ENCODE data around the gene BET1. TPM values are rescaled to one million over a fixed set of nuclear protein-coding genes. Genes with fewer than 3 reads are reported as not detected.

Gene BET1
- total and polyA plus RNA-seq, 2 experiments from 2014 or later = 45.5 to 50.7 TPM

DNA sequence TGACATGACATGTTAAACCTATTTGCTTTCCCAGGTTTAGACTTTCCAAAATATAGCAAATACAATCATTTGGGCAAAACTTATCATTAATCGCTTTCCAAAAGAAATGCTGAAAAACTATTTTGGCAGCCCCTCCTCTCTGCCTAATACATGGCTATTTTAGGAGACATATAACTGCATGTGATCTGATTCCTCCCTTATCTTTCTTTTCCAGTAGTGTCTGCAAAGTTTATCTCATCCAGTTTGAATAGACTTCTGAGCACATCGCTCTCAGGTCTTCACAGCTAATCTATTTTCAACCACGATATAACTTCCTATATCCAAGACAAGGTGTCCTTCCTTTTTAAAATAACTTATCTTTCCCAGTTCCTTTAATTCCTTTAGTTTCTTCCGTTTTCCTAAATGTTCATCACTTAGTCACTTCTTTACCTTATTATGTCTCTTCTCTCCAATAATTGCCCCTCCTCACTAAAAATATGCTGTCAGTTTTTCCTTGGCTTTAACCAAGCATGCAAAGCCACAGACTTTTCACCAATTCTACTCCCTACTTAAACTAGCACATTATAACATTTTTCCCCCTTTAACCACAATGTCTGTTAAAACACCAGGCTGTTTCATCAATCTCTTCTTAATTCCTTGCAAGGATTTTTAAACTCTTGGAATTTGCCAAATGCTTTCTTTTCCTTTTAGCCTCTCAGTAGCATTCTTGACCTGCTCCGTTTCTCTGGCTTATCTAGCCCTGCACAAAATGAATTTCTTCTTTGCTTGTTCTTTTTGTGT is 58.2 kb downstream of the BET1 start:
- no peak overlapping the region for H3K4me3 ChIP-seq
- no peaks in the 10 kb centered on the region for H3K4me1 ChIP-seq (ENCODE audit: insufficient read depth)
- no peak overlapping the region for H3K27ac ChIP-seq
- no peaks in the 10 kb centered on the region for H3K9me3 ChIP-seq (ENCODE audit: low read depth)
- no peaks in the 10 kb centered on the region for H3K27me3 ChIP-seq
- no peak for TF ChIP-seq EZH2 (IDR thresholded peaks at IDR 0.05; ENCODE audit: borderline replicate concordance)
- TF ChIP-seq EZH2phosphoT487 (IDR thresholded peaks at IDR 0.05; ENCODE audit: low read depth, severe bottlenecking, unreplicated experiment) = no peak
- TF ChIP-seq, protein P1, sequence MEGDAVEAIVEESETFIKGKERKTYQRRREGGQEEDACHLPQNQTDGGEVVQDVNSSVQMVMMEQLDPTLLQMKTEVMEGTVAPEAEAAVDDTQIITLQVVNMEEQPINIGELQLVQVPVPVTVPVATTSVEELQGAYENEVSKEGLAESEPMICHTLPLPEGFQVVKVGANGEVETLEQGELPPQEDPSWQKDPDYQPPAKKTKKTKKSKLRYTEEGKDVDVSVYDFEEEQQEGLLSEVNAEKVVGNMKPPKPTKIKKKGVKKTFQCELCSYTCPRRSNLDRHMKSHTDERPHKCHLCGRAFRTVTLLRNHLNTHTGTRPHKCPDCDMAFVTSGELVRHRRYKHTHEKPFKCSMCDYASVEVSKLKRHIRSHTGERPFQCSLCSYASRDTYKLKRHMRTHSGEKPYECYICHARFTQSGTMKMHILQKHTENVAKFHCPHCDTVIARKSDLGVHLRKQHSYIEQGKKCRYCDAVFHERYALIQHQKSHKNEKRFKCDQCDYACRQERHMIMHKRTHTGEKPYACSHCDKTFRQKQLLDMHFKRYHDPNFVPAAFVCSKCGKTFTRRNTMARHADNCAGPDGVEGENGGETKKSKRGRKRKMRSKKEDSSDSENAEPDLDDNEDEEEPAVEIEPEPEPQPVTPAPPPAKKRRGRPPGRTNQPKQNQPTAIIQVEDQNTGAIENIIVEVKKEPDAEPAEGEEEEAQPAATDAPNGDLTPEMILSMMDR (IDR thresholded peaks at IDR 0.05; ENCODE audit: poor library complexity) = no peak
- H3K9me2 ChIP-seq (replicated peaks; ENCODE audit: insufficient read depth) = no peaks in the 10 kb centered on the region
- no peaks in the 10 kb centered on the region for H3K79me2 ChIP-seq
- WGBS (ENCODE audit: low lambda C conversion rate, missing lambda C conversion rate) = 74% methylated on average over 5 of the region's 5 CpGs
- no peaks in the 10 kb centered on the region for H3K36me3 ChIP-seq (replicated peaks; ENCODE audit: insufficient read depth, low read depth)
- H3K4me2 ChIP-seq = no peak overlapping the region
- no peaks in the 10 kb centered on the region for H4K20me1 ChIP-seq (ENCODE audit: insufficient read depth, poor library complexity, severe bottlenecking)
- no peak overlapping the region for H2AFZ ChIP-seq
- DNase-seq (ENCODE audit: low spot score) = no peak

GRCh38 chr7:93945083-93945482 is 59.1 kb downstream of the BET1 start:
- no peak for DNase-seq (ENCODE audit: low spot score)
- Histone ChIP-seq H2AFZ (no peak overlapping the region), H3K79me2 (no peaks in the 10 kb centered on the region), H3K4me3 (no peak overlapping the region), H3K4me1 (ENCODE audit: insufficient read depth) (no peaks in the 10 kb centered on the region), H3K9me3 (ENCODE audit: low read depth) (no peaks in the 10 kb centered on the region), H3K27me3 (no peaks in the 10 kb centered on the region), H3K9me2 (replicated peaks; ENCODE audit: insufficient read depth) (no peaks in the 10 kb centered on the region), H3K4me2 (no peak overlapping the region), H3K27ac (no peak overlapping the region), H4K20me1 (ENCODE audit: insufficient read depth, poor library complexity, severe bottlenecking) (no peaks in the 10 kb centered on the region), H3K36me3 (replicated peaks; ENCODE audit: insufficient read depth, low read depth) (no peaks in the 10 kb centered on the region)
- TF ChIP-seq EZH2 (IDR thresholded peaks at IDR 0.05; ENCODE audit: borderline replicate concordance) (no peak), EZH2phosphoT487 (IDR thresholded peaks at IDR 0.05; ENCODE audit: low read depth, severe bottlenecking, unreplicated experiment) (no peak)
- TF ChIP-seq, protein P1 (IDR thresholded peaks at IDR 0.05; ENCODE audit: poor library complexity) = no peak
- 43% methylated on average over 3 of the region's 3 CpGs for WGBS (ENCODE audit: low lambda C conversion rate, missing lambda C conversion rate)

DNA sequence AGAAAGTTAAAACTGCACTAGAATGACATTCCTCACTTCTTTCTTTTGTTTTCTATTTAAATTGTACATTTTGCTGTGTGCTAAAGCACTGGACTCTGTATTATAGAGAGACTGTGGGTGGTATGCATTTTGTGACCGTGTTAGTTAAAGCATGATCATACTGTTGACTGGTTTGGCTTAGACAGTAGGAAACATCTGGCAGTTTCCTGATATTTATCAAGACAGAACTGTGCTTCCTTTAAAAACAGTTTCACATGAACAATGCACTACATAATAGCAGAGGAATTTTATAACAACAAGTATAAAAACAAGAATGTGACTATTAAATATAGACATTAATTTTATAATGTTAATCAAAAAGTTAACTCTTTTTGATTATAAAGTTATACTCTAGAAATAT is 59.5 kb downstream of the BET1 start:
- no peaks in the 10 kb centered on the region for H4K20me1 ChIP-seq (ENCODE audit: insufficient read depth, poor library complexity, severe bottlenecking)
- H3K79me2 ChIP-seq = no peaks in the 10 kb centered on the region
- H3K27ac ChIP-seq = no peak overlapping the region
- 44% methylated on average over 1 of the region's 1 CpG for WGBS (ENCODE audit: low lambda C conversion rate, missing lambda C conversion rate)
- TF ChIP-seq EZH2phosphoT487 (IDR thresholded peaks at IDR 0.05; ENCODE audit: low read depth, severe bottlenecking, unreplicated experiment) = no peak
- TF ChIP-seq EZH2 (IDR thresholded peaks at IDR 0.05; ENCODE audit: borderline replicate concordance) = no peak
- TF ChIP-seq, protein P1 (IDR thresholded peaks at IDR 0.05; ENCODE audit: poor library complexity) = no peak
- H3K4me1 ChIP-seq (ENCODE audit: insufficient read depth) = no peaks in the 10 kb centered on the region
- no peaks in the 10 kb centered on the region for H3K9me2 ChIP-seq (replicated peaks; ENCODE audit: insufficient read depth)
- no peaks in the 10 kb centered on the region for H3K27me3 ChIP-seq
- H3K9me3 ChIP-seq (ENCODE audit: low read depth) = no peaks in the 10 kb centered on the region
- H3K4me3 ChIP-seq = no peak overlapping the region
- no peak for DNase-seq (ENCODE audit: low spot score)
- H2AFZ ChIP-seq = no peak overlapping the region
- no peaks in the 10 kb centered on the region for H3K36me3 ChIP-seq (replicated peaks; ENCODE audit: insufficient read depth, low read depth)
- H3K4me2 ChIP-seq = no peak overlapping the region

Measured in hepatocyte (in vitro differentiated cells).